HG02970 (cell line): ENCODE data around the gene CCDC126.
A peak's percentile ranks its signal among the peaks of the same experiment; 100 is the strongest.
"Not testable (repeated sequence)": the region's sequence is repeated elsewhere in the genome, so short reads cannot be mapped to it uniquely, and the experiment has no call there.

Experiments
- ATAC-seq: cut with Tn5 transposase; IDR thresholded peaks from one replicate; pipeline ENCODE4 v1.9.1; 2021; ENCODE audit warnings: mild to moderate bottlenecking, moderate library complexity, moderate number of reproducible peaks; ENCODE audit not compliant: unreplicated experiment, low FRiP score

The CCDC126 gene, protein sequence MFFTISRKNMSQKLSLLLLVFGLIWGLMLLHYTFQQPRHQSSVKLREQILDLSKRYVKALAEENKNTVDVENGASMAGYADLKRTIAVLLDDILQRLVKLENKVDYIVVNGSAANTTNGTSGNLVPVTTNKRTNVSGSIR

DNA sequence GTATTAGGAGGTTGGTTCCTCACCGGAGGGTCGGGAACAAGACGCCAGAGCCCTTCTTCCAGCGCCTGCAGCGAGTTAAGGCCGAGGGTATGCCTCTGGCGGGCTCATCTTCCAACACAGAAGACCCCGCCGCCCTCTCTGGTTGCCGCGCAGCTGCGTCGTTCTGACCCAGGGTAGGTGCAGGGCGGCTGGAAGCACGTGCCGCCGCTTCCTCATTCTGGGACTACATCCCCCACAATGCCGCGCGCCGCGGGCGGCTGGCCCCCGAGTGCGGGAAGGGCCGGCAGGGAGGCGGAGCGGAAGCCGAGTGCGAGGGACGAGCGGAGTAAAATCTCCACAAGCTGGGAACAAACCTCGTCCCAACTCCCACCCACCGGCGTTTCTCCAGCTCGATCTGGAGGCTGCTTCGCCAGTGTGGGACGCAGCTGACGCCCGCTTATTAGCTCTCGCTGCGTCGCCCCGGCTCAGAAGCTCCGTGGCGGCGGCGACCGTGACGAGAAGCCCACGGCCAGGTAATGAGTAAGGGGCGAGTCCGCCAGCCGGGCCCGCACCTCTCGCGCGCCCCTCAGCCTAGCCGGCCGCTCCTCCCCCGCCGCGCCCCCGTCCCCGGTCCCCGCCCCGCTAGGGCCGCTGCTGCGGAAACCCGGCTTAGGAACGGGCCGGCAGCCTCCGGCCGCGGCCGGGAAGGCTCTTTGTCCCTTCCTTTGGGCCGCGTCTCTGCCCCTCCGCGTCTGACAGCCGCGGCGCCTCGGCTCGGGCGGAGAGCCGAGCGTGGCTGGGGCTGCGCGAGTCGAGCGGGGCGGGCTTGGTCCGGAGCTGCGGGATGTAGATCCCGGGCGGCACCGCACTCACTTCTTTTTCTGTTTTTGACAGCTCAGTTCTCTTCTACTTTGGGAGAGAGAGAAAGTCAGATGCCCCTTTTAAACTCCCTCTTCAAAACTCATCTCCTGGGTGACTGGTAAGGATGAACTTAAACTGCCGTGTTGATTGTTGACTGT lies at the start of gene CCDC126:
TSS of gene CCDC126 (plus strand) at position 289 of the 998 bp plus-strand sequence. CDS start 13,934 bp downstream, outside the sequence.
- peak; percentile 83 for ATAC-seq

- no peak for ATAC-seq
These were observed 49.5 kb upstream of the CCDC126 start for GRCh38 chr7:23547662-23548061.

DNA sequence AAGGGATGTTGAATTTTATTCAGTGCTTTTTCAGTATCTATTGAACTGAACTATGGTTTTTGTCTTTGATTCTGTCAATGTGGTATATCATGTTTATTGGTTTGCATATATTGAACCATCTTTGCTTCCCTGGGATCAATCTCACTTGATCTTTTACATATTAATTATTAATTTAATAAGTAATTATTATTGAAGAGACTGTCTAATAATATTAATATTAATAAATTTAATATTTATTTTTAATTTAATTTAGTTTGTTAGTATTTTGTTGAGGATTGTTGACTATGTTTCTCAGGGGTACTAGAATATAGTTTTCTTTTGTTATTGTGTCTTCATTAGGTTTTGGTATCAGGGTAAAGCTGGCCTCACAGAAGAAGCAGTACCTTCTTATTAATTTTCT lies 38.9 kb upstream of the CCDC126 start:
- ATAC-seq, result no peak

DNA sequence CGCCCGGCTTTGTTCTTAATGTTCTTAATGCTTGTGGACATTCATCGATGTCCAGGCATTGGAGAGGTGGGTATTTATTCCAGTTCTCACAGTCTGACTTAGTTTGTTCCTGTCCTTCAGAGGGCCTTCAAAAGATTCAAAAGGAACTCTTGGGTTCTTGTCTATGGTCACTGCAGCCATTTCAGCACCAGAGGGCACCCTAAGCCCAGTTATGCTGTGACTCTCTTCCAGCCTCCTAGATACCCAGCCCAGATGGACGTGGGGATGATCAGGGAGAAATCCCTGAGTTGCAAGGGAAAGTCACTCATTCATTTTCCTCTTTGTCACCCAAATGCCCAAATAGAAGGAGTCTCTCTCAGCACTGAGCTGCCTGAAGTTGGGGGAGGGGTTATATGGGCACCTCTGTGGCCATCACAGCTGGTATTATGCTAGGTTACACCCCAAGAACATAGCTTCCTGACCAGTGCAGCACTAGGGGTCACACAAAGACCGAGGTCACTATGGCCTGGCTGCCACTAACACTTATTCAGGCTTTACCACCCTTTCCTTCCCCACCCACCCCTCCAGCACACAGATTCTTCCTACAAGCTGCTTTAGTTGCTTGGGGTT lies 26.5 kb upstream of the CCDC126 start:
- ATAC-seq, result no peak

DNA sequence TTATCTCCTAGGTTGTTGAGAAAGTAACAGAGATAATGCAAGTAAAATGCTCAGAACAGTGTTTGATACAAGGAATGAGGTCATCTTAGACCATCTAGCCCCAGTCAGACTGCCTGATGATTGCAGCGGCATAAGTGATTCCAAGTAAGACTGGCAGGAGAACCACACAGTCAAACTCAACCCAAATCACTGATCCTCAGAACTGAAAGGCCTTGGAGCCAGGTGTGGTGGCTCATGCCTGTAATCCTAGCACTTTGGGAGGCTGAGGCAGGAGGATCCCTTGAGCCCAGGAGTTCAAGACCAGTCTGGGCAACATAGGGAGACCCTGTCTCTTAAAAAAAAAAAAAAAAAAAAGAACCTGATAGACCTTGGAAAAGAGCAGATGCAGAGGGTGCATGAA lies 15.2 kb upstream of the CCDC126 start:
- not testable (repeated sequence) for ATAC-seq

- not testable (repeated sequence) for ATAC-seq
These were observed 11.9 kb upstream of the CCDC126 start for GRCh38 chr7:23585304-23585703.

DNA sequence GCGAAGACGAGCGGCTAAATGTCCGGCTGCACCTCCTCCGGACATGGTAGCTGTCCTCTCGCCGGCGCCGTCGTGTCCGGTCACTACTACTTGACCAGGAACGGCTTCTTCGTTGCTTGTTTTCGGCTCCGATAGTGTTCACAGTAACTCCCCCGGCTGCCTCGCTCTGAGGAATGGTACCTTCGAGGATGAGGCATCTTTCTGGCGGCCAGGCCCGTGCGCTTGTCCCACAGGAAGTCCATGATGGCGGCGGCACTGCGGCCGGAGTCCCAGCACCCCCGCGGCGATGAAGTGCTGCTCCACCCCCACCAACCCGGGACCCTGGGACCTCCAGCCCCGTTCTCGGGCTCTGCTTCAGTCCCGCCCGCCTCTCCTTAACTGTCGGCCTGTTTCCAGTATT lies 11.0 kb upstream of the CCDC126 start:
- no peak for ATAC-seq

- no peak for ATAC-seq
These were observed 6.7 kb upstream of the CCDC126 start for GRCh38 chr7:23590529-23590928.

- no peak for ATAC-seq
These were observed 3.5 kb upstream of the CCDC126 start for GRCh38 chr7:23593706-23594105.

DNA sequence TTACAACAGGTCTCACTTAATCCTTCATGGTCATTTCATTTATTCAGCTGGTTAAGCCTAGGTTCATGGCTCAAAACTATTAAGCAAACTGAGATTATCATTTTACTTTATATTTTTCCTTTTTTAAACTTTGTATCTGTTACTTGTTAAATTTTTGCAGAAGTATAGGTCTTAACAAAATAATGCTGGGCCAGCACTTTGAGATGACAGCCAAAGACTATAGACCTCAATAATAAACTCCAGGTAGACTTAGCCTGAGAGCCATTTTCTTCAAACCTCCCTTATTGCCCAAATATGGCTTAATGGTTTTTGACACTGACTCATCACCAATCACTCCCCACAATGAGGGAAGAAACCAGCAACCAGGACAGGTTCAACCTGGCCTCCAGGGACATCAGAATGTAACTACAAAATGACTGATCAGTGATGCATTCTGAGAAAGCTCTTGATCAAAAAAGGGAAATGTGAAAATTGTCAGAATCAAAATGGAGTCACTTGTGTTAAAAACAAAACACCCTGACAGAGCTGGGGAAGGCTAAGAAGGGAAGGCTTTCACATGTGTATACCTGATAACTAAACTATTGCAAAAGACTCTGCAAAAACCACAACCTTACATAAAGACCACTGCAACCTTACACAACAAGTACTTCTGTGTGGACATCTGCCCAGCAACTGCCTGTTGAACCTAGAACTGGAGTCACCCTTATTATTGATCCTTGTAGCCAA lies 2.1 kb upstream of the CCDC126 start:
- ATAC-seq, result peak; percentile 46

DNA sequence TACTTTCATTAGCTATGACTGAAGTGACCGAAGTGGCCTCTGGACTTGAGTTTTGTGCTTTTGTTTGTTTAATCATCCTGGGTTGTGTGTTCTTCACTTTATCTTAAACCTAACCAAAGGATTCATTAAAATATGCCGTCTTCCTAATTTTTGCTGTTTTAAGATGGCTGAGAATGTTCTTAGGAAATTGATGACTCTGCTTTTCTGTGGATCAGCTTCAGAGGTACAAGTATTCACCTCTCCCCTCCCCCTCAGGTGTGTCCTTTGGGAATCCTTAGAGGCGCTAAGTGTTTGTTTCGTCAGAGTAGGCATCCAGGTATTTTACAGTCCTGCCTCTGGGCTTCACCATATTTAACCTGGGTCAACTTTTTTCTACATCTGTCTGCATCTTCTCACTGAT lies 1.1 kb downstream of the CCDC126 start:
- ATAC-seq, result no peak

GRCh38 chr7:23600236-23600635 lies 3.1 kb downstream of the CCDC126 start:
- ATAC-seq, result no peak

GRCh38 chr7:23603632-23604295 lies 6.6 kb downstream of the CCDC126 start:
- no peak for ATAC-seq

- ATAC-seq, result no peak
These were observed 7.1 kb downstream of the CCDC126 start for GRCh38 chr7:23604296-23604640.

DNA sequence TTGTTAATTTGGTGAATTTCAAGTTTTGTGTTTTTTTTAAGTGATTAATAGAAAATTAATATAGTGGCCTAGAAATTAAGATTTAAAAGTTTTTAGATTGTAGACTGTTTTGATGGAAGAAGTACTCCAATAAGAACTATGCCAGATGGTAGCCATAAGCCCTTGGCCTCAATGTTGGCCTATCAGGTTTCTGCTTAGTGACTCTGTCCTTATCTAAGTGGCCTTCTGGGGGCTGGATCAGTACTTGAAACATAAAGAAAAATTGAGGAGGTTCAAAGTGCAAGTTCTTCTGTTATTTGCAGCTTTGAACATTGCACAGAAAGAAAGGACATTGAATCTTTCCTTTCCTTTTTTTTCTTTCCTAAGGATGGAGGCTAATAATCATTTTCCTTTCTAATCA lies 9.9 kb downstream of the CCDC126 start:
- no peak for ATAC-seq

DNA sequence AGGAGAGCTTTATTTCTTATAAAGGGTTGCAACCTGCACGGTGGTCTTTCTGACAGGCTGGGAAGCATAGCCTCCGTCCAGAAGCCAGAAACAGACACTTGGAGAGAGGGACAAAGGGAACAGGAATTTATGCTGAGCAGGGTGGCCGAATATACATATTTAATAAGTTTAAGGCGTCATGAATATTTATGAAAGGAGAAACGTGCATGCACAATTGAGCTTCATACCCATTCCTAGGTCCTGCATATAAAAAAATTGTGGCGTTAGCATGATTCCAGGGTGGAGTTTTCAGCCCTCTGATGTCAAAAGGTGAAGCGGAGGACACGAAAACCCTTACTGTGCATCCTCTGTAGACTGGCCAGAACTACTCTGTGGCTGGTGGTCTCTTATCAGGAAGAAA lies 10.7 kb downstream of the CCDC126 start:
- ATAC-seq, result no peak

- ATAC-seq, result no peak
These were observed 18.1 kb downstream of the CCDC126 start for GRCh38 chr7:23615331-23615730.

- ATAC-seq, result no peak
These were observed 19.4 kb downstream of the CCDC126 start for GRCh38 chr7:23616593-23616992.

- no peak for ATAC-seq
These were observed 20.3 kb downstream of the CCDC126 start for GRCh38 chr7:23617482-23617881.

GRCh38 chr7:23618241-23618640 lies 21.1 kb downstream of the CCDC126 start:
- no peak for ATAC-seq
